ENCODE data around the gene KSR1.

DNA sequence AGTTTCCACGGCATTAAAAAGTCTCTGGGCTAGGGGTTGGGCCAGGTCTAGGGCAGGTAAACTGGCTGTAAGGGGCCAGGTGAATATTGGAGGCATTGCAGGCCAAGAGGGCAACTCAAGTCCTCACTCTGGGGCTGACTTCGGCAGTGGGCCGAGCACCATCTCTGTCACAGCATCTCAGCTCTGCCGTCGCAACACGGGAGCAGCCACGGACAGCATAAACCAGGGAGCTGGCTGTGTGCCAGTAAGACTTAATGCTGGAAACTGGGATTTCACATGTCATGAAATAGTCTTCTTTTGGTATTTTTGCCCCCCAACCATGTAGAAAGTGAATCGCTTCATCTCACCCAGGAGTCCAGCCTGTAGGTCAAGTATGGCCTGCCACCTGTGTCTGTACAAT, 162.2 kb downstream of the KSR1 start:
- TF ChIP-seq, protein P1, sequence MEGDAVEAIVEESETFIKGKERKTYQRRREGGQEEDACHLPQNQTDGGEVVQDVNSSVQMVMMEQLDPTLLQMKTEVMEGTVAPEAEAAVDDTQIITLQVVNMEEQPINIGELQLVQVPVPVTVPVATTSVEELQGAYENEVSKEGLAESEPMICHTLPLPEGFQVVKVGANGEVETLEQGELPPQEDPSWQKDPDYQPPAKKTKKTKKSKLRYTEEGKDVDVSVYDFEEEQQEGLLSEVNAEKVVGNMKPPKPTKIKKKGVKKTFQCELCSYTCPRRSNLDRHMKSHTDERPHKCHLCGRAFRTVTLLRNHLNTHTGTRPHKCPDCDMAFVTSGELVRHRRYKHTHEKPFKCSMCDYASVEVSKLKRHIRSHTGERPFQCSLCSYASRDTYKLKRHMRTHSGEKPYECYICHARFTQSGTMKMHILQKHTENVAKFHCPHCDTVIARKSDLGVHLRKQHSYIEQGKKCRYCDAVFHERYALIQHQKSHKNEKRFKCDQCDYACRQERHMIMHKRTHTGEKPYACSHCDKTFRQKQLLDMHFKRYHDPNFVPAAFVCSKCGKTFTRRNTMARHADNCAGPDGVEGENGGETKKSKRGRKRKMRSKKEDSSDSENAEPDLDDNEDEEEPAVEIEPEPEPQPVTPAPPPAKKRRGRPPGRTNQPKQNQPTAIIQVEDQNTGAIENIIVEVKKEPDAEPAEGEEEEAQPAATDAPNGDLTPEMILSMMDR (IDR thresholded peaks at IDR 0.05): no peak
- no peak for TF ChIP-seq POLR2A (IDR thresholded peaks at IDR 0.05)
